Measurements from ENCODE around the gene C21orf58. TPM values are rescaled to one million over a fixed set of nuclear protein-coding genes. Genes with fewer than 3 reads are reported as not detected.

The C21orf58 gene
- total RNA-seq, 1 experiment from 2014 or later, result 35.1 TPM

DNA sequence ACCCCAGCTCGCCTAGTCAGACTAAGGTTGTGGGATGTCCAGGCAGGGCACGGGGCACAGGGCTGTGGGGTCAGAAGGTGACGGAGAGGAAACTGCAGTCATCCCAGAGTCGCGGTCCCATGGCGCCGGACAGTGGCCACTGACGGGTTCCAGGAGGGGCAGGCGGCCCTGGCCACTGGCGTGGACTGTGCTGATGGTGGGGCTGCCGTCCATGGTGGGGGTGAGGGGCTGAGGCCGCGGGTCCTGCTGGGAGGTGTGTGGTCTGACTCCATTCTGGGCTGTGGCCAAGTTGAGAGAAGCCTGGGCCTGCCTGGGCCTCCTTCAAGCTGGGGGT, 32.3 kb upstream of the C21orf58 start (continued):
- TF ChIP-seq, protein P1, sequence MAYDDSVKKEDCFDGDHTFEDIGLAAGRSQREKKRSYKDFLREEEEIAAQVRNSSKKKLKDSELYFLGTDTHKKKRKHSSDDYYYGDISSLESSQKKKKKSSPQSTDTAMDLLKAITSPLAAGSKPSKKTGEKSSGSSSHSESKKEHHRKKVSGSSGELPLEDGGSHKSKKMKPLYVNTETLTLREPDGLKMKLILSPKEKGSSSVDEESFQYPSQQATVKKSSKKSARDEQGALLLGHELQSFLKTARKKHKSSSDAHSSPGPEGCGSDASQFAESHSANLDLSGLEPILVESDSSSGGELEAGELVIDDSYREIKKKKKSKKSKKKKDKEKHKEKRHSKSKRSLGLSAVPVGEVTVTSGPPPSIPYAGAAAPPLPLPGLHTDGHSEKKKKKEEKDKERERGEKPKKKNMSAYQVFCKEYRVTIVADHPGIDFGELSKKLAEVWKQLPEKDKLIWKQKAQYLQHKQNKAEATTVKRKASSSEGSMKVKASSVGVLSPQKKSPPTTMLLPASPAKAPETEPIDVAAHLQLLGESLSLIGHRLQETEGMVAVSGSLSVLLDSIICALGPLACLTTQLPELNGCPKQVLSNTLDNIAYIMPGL (CRISPR knock-in tag; IDR thresholded peaks at IDR 0.05), result no peak
- TF ChIP-seq TP53 (CRISPR knock-in tag; IDR thresholded peaks at IDR 0.05) (no peak), JUN (CRISPR knock-in tag; IDR thresholded peaks at IDR 0.05) (no peak)
- TF ChIP-seq, protein P2, sequence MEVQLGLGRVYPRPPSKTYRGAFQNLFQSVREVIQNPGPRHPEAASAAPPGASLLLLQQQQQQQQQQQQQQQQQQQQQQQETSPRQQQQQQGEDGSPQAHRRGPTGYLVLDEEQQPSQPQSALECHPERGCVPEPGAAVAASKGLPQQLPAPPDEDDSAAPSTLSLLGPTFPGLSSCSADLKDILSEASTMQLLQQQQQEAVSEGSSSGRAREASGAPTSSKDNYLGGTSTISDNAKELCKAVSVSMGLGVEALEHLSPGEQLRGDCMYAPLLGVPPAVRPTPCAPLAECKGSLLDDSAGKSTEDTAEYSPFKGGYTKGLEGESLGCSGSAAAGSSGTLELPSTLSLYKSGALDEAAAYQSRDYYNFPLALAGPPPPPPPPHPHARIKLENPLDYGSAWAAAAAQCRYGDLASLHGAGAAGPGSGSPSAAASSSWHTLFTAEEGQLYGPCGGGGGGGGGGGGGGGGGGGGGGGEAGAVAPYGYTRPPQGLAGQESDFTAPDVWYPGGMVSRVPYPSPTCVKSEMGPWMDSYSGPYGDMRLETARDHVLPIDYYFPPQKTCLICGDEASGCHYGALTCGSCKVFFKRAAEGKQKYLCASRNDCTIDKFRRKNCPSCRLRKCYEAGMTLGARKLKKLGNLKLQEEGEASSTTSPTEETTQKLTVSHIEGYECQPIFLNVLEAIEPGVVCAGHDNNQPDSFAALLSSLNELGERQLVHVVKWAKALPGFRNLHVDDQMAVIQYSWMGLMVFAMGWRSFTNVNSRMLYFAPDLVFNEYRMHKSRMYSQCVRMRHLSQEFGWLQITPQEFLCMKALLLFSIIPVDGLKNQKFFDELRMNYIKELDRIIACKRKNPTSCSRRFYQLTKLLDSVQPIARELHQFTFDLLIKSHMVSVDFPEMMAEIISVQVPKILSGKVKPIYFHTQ (CRISPR knock-in tag; IDR thresholded peaks at IDR 0.05), result no peak
- TF ChIP-seq, protein P3, sequence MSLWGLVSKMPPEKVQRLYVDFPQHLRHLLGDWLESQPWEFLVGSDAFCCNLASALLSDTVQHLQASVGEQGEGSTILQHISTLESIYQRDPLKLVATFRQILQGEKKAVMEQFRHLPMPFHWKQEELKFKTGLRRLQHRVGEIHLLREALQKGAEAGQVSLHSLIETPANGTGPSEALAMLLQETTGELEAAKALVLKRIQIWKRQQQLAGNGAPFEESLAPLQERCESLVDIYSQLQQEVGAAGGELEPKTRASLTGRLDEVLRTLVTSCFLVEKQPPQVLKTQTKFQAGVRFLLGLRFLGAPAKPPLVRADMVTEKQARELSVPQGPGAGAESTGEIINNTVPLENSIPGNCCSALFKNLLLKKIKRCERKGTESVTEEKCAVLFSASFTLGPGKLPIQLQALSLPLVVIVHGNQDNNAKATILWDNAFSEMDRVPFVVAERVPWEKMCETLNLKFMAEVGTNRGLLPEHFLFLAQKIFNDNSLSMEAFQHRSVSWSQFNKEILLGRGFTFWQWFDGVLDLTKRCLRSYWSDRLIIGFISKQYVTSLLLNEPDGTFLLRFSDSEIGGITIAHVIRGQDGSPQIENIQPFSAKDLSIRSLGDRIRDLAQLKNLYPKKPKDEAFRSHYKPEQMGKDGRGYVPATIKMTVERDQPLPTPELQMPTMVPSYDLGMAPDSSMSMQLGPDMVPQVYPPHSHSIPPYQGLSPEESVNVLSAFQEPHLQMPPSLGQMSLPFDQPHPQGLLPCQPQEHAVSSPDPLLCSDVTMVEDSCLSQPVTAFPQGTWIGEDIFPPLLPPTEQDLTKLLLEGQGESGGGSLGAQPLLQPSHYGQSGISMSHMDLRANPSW (CRISPR knock-in tag; conservative IDR thresholded peaks at IDR 0.05; ENCODE audit: low read depth), result no peak

DNA sequence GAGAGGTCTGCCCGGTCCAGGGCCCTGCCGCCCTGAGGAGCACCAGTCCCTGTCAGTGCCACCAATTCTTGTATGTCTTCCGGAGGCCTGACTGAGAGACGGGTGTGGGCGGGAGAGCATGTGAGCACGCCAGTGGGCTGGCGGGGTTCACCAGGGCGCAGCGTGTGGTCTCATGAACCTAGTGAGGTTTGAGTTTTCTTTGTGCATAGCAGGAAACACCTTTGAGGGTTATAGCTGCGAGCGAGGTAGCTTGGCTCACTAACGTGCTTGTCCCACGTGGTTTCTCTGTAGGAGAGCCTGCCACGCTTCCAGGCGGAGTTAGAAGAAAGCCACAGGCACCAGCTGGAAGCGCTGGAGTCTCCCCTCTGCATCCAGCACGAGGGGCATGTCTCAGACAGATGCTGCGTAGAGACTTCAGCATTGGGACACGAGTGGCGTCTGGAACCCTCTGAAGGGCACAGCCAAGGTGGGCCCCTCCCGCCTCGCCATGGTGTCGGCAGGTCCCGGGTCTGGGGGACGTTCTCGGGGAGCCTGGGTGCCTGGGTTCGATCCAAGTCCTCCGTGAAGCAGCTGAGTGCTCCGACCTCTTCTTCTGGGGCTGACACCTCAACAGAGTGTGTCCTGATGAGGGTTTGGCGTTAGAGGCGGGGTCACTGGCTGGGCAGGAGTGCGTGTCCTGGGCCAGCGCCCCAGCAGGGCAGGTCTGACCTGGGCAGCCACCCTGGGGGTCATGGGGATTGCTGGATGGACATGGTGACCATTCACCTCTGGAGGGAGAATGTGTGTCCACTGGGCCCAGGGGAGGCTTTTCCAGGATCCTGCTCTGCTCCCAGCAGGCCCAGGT, 31.7 kb upstream of the C21orf58 start:
- TF ChIP-seq TEAD4 (CRISPR knock-in tag; IDR thresholded peaks at IDR 0.05), result no peak
- TF ChIP-seq, protein P1 (CRISPR knock-in tag; IDR thresholded peaks at IDR 0.05), result no peak
- TF ChIP-seq, protein P3 (CRISPR knock-in tag; conservative IDR thresholded peaks at IDR 0.05; ENCODE audit: low read depth), result no peak
- TF ChIP-seq, protein P4, sequence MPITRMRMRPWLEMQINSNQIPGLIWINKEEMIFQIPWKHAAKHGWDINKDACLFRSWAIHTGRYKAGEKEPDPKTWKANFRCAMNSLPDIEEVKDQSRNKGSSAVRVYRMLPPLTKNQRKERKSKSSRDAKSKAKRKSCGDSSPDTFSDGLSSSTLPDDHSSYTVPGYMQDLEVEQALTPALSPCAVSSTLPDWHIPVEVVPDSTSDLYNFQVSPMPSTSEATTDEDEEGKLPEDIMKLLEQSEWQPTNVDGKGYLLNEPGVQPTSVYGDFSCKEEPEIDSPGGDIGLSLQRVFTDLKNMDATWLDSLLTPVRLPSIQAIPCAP (CRISPR knock-in tag; IDR thresholded peaks at IDR 0.05), result no peak
- no peak for TF ChIP-seq ZNF671 (CRISPR knock-in tag; IDR thresholded peaks at IDR 0.05)
- TF ChIP-seq TCF7 (CRISPR knock-in tag; IDR thresholded peaks at IDR 0.05; ENCODE audit: low read depth), result no peak
- Mint-ChIP-seq H3K9me3 (no peaks in the 10 kb centered on the region), H3K4me3 (no peak overlapping the region), H3K27ac (no peak overlapping the region), H3K4me1 (no peaks in the 10 kb centered on the region), H3K27me3 (ENCODE audit: low read depth) (no peaks in the 10 kb centered on the region), H3K36me3 (peaks cover 56% of the 10 kb centered on the region)
- DNase-seq (ENCODE audit: low spot score), result no peak
- no peak for ATAC-seq
- ChIA-PET CTCF (no interaction called here), POLR2A (no interaction called here)
